Activated T-cell treated with anti-CD3 and anti-CD28 coated beads, Interleukin-2, amount 50 U/mL, for 48 hours (primary cell): ENCODE measurements around the gene SC5D.
A peak's percentile ranks its signal among the peaks of the same experiment; 100 is the strongest.

ENCODE experiments used
- DNase-seq, 2 experiments: peaks; one replicate each; pipeline ENCODE4 v3.0.0-alpha.2; 2020

Gene SC5D

DNA sequence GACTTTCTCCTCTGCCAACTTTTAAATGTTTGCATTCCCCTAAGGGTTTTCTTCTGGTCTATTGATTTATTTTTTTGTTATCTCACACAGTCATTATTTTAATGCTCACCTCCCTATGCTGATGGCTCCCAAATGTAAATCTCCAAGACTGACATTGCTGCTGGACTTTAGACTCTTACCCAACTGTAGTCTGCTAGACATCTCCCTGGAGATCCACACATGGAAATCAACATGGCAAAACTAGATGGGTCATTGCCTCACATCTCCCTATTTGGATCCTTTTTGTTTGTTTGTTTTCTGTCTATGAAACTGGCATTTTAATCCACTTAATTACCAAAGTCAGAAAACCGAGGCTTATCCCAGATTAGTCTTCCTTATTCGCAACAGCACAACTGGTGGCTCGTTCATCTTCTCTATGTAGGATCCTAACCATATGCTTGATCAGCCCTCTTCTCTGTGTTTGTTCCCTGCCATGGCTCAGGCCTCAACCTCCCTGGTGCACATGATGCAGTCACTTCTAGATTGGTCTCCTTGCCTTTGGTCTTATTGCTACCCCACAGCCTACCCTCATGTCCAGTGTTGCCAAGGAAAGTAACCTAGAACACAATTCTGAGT, 37.3 kb downstream of the SC5D start:
- no peak for DNase-seq

DNA sequence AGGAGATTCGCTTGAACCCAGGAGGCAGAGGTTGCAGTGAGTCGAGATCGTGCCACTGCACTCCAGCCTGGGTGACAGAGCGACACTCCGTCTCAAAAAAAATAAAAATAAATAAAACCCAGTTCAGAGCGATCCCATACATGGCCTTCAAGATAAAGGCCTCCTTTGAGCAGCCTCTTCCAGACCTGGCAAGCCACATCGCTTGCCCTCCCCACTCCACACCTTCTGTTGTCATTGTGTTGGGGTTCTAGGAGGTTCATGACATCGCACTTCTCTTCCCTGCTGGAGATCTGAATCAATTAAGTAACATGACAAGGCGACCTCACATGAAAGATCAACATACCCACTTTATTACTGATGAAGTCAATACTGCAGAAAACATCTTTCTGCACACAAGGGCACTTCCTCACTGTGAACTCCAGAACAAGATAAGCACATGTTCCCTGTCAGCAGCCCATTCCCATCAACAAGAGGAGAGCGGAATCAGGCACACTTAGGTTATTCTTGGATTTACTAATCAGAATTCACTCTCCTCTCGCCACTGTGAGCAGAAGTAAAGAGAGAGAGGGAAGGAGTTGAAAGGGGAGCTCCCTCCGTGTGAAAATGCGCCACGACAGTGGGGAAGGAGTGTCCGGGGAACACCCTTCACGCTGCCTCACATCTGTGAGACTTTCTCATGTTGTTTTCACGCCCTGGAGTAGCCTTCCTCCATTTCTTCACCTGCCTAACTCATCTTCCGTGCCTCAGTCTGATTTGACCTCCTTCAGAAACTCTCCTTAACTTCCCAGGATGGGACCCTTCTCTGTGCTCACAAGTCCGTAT, 38.3 kb downstream of the SC5D start:
- no peak for DNase-seq

DNA sequence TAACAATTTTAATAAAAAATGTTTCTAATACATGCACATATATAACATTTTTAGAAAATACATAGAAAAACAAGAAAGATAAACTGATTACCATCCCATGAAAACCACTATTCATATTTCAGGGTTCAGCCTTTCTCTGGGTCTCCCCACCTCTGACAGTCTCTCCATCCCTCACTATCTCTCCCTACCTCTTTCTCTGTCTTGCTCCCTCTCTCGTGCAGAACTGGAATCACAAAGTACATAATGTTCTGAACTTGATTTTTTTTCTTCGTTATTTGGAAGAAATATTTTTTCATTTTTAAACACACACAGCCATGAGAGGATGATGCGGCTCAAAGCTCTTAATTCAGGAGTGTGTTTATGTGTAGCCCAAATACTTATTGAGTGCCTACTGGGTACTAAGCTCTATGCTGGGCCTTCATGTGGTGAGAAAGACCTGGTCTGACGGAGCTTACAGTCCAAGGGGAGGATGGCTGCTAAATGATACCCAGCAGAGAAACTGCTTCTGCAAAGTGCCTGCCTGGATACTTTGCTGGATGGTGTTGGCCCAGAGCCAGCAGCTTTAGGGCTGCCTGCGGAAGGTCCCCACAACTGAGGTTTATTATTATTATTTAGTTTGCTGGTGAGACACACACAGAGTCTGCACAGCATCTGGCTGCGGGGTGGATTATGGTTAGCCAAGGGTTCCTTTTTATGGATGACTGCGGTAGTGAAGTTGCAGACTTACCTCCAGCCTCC, 42.6 kb downstream of the SC5D start:
- no peak for DNase-seq

DNA sequence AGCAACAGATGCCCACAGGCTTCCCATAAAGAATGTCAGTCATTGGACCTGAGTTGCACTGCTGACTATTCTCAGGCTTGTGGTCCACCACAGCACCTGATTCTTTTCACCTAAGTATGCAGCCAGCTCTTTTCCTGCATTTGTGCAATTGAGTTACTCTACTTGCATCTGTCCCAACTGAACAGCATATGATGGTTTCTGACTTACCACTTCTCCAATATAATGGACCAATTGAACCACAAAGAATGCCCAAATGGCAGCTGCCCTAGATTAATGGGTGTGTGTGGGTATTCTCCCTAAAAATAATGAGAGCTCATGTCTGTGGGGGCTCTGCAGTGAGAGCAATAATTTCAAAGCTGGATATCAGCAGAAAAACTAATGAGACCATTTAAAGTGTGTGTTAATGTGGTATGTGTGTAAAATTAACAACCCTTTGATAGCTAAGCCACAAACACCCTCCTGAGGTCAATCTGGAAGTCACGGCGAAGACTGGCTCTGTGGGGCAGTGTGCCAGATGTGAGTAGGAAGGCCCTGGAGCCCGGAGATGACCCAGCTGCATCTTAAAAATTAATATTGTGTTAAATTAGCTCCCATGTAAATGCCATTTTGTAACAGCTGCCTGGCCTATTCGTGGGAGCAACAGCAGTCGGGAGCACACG, 43.8 kb downstream of the SC5D start:
- no peak for DNase-seq

DNA sequence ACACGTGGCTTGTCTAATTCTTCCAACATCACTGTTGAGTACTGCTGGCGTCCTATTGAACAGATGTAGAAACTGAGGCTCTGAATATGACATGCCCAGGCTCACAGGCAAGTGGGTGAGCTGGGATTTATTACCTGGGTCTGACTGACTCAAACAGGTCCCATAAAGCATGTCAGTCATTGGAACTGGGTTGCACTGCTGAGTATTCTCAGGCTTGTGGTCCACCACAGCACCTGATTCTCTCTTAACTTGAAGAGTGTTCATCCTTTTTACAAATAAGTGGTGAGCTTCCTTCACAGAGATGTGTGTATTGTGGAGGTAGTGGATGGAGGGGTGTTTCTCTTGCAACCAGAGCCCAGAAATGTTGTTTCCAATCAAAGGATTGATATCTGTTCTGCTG, 44.5 kb downstream of the SC5D start:
- DNase-seq: no peak

DNA sequence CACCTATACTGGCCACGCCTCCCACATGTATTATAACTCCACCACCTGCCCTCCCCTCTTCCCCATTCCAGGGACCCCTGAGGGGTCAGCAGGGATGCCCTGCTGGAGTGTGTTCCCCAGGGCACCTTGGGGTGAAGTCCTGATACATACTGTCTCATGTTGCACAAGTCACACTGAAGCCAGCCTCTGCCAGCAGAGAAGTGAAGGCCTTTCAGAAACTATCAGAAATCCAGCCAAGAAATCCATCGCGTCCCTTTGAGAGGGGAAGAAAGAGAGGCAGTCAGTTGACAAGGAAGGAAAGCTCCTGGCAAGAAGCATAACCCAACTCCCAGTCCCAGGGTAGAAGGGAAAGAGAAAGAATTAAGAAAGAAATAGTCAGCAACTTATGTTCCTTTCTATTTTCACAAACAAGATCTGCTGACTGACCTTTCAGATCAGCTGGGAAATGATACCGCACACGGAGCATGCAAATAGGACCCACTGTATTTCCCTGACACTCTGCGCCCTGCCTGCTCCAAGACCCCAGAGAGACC, 45.2 kb downstream of the SC5D start:
- DNase-seq: no peak

DNA sequence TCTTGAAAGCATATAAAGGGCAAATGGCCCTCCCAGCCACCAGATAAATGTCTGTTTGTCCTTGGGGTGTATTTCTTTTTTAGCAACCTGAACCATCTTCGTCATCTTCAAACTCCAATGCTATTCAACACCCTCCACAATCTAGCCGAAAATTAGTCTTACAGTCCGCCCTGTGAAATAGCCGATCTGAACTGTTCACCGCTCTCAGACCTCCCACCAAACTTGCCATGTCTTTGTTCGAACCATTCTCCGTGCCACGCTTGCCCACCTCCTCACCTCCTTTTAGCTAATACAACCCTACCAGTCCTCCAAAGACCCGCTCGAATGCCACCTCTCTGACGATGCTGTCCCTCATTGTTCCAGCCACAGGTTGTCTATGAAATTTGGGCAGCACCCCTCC, 46.0 kb downstream of the SC5D start:
- no peak for DNase-seq

DNA sequence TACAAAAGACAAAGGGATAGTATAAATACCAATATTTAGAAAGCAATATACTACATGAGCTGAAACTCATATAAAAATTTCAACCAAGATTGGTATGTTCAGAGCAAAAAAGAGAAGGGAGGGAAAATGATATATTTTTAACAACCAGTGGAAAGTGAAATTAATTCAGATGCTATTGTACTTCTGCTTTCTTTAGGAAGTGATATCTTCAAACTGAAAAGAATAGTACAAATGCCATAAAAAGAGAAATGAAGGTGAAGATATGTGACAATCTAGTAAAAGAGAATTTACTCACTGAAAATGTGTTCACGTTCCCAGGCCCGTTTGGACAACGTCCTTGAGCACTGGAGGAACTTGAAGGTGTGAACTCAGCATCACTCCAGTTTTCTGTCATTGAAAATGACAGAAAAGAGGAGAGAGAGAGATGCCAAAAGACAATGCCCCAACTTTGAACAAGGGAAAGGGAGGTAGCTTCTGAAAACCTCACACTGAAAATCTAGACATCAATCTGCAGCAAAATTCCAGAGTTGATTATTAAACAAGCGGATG, 47.5 kb downstream of the SC5D start:
- DNase-seq: no peak

DNA sequence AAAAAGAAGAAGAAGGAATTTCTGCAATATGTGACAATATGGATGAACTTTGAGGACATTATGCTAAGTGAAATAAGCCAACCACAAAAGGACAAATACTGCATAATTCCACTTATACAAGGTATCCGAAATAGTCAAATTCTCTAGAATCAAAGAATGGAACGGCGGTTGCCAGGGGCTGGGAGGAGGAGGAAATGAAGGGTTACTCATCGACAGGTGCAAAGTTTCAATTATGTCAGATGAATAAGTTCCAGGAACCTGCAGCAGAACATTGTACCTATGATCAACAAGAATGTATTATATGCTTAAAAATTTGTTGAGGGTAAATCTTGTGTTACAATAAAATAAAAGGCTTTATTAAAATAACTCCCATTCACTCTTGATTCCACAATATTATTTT, 49.0 kb downstream of the SC5D start:
- DNase-seq: peak in 1 of 2 experiments; percentile 39

DNA sequence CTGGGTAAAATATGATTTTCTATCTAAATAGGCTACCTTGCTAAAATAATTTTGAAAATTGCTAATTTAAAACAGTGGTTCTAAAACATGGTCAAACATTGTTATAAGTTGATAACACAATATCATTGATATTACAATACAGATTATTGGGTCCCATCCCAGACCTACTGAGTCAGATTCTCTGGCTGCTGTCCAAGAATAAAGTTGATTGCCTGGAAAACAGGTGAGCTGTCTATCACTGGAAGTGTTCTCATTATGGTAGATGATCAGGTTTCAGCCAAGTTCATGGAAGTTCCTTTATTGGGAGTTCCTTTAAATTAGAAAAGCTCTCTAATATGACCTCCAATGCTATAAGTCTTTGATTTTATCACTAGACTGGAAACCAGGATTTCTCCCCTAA, 52.3 kb downstream of the SC5D start:
- DNase-seq: no peak

DNA sequence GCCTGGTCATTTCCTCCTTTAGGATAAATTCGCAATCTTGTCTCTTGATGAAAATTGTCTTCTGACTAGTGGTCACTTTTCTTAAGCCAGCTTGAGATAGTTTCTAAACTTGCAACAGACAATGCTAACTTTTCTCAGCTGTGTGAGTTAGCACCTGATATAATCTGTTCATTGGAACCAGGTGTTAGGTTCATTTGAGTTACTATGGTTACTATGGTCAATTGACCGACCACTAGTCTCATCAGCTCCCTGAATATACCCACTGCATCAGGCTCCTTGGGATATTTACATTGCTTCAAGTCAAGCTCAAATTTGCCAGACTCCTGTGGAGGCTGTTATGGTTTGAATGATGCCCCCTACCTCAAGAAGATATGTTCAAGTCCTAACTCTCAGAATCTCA, 54.5 kb downstream of the SC5D start:
- no peak for DNase-seq

DNA sequence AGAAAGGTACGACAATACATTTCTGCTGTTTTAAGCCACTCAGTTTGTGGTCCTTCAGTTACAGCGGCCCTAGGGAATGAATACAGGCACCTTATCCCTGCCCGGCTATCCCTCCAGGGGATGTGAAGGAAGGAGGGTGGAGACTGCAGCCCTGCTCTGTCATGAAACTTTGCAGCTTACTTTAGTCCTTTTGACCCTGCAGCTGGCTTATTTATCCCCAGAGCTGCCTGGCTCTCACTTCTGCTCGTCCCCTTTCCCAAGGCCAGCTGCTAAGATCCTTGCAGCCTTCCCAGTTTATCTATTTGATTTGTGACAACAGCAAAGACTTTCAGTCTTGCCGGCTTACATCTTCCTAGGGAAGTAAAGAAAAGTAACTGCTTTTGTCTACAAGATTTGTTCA, 55.2 kb downstream of the SC5D start:
- DNase-seq: no peak

DNA sequence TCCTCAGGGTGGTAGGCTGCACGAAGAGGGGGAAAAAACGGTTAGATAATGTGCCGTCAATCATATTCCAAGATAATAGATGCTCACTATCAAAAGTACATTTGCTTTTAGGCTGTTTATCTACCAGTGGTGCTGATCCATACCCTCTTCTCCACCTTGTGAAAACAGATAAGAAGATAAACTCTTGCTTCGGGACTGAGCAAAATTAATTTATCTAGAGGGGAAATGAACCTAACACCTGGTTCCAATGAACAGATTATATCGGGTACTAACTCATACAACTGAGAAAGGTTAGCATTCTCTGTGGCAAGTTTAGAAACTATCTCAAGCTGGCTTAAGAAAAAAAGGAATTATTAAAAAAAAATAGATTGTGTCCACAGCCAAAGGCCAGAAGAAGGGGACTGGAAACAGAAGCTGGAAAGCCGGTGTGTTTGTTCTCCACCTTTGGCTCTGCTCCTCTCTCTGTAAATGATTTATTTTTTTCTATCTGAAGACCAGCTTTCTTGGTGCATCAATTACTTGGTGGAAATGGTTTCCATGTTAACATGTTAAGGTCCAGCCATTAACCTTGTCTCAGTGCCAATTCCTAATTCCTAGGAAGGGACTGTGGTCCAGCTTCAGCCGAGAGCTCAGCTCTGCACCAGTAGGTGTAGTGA, 55.8 kb downstream of the SC5D start:
- no peak for DNase-seq

DNA sequence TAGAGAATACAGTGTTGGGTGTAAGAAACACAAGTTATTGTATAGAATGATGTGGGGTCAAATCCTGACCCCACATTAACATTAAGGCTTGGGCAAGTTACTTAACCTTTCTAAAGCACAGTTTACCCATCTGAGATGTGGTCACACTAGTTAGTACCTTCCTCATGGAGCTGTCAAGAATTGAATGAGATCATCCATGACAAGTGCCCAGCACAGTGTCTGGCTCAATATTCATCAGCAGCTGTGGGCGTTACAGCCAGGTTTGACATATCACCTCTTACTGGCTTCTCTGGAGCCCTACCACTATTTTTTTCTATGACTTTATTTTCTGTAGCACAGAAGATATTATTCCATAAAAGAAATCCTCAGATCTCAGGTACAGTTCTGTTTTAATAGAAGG, 57.2 kb downstream of the SC5D start:
- DNase-seq: no peak

DNA sequence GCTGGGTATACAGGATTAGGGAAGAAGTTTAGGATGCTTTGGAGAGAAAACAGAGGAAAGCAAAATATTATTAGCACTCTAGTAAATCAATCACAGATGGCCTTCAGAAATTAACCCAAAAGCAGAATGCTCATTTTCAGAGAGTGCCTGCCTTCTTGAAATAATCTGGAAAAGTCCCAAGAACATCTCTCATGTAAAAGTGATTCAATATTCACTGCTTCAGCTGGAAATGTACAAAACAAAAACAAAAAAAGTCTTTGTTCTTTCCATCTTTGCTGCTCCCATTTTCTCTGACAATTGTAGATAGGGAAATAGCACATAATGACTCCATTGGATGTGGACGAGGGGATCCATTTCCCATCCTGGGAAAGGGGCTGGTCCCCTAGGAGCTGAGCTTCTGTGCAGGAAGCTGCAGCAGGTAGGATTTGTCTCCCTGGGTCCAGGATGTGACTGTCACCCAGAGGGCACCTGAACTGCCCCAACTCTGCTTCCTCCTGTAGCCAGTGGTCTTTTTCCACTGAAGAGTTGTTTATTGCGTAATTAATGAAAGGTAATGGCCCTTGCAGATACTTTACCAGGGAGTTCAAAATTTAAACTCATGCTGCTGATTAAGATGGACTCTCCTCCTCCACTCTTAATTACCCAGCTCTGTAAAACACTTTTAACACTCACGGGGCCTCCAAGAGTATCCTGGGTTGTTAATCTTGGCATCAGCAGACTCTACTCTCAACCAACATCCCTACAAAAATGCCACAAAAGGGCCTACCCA, 57.9 kb downstream of the SC5D start:
- no peak for DNase-seq

DNA sequence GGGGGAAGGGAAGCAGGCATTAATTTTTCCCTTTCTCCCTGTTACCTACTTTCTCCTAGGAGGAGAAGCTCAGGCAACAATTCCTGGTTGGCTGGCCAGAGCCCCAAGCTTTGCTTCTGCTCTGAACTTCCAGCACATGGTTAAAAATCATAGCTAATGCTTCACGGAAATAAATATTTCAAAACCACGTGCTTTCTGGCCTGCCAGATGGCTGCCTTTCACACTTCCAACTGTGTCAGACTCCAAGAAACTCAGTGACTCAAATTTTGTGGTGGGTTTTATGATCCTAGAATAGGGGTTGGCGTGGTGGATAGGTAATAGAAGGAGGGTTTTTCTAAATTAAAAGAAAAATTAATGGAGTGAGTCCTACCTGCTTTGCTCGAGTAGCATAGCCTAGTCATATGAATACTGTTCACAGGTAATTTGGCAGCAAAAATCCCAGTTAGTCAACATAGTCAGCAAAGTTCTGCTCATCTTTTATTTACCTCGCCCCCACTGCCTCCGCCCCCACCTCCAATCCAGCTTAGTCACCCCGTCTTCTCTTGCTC, 58.6 kb downstream of the SC5D start:
- DNase-seq: no peak

DNA sequence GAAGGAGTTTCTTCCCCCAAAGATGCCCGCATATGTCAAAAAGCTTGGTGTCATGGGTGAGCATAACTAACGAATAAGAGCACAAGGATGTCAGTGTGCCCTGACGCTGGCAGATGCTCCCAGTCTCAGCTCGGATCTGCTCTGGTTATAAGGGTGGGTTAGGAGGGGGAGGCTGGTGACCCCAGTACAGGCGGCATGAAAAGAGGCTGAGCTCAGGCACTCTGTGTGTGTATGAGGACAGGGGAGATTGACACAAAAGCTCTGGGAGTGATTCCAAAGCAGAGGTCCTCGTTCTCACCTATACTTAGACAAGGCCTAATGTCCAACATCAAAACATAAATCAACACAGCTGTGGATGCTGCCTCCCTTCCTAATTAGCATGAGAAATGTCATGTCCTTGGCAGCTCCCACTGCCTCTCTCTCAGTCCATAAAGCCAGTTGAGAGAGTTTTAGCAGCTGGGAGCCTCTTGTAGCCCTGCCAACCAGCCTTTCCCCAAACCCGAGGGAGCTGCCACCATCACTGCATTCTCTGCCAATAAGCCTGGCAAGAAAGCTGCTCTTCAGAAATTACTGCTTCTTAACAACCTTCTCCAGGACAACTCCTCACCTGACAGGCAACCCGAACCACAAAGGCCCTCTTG, 59.8 kb downstream of the SC5D start:
- DNase-seq: no peak

DNA sequence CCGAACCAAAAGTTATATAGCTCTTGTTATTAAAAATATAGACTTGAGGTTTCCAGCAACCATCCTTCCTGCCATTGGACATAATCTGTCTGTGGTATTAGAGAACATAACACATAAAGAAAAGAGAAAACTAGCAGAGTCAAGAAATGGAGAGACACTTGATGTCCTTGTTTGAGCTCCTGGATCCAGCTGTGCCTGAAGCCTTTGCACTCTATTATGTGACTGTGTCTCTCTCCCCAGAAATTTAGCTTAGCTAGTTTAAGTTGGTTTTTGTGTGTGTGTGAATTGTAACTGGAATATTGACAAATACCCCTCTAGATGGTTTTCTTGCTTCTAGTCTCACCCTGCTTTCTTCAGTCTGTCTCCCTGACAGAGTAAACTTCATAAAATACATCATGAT, 61.6 kb downstream of the SC5D start:
- no peak for DNase-seq

DNA sequence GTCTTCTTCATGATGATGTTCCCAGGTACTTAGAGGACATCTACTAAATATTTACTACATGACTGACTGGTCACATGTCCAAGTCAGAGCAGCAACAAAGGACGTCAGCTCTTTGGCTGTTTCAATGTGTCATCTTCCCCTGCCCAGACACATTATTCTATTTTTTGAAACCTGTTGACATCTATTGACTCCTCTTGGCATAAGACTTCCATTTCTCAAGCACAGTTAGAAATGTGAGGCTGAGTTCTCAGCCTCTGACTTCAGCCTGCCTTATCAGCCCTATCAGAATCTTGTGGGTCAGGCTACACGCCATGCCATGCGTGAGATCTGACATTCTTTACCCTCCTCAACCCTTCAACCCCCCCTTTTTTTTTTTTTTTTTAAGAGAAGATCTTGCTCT, 63.8 kb downstream of the SC5D start:
- DNase-seq: no peak
